Epithelial cell of esophagus (primary cell): Measurements from ENCODE around the gene DPH7.

Experiments used
- DNase-seq: peaks from one replicate; pipeline ENCODE4 v3.0.0; 2010; ENCODE audit warnings: low read depth
- H3K4me3 ChIP-seq: 2 replicates; pipeline ENCODE4 v1.5.1; 2011; ENCODE audit warnings: mild to moderate bottlenecking, low read length, control low read depth
- TF ChIP-seq, protein P1 (sequence below): IDR thresholded peaks from 2 replicates; pipeline ENCODE4 v1.5.1; 2011; ENCODE audit warnings: low read depth, mild to moderate bottlenecking, low read length, control low read depth, inconsistent platforms; ENCODE audit not compliant: insufficient read depth; ENCODE audit errors: missing control alignments

The DPH7 gene

DNA sequence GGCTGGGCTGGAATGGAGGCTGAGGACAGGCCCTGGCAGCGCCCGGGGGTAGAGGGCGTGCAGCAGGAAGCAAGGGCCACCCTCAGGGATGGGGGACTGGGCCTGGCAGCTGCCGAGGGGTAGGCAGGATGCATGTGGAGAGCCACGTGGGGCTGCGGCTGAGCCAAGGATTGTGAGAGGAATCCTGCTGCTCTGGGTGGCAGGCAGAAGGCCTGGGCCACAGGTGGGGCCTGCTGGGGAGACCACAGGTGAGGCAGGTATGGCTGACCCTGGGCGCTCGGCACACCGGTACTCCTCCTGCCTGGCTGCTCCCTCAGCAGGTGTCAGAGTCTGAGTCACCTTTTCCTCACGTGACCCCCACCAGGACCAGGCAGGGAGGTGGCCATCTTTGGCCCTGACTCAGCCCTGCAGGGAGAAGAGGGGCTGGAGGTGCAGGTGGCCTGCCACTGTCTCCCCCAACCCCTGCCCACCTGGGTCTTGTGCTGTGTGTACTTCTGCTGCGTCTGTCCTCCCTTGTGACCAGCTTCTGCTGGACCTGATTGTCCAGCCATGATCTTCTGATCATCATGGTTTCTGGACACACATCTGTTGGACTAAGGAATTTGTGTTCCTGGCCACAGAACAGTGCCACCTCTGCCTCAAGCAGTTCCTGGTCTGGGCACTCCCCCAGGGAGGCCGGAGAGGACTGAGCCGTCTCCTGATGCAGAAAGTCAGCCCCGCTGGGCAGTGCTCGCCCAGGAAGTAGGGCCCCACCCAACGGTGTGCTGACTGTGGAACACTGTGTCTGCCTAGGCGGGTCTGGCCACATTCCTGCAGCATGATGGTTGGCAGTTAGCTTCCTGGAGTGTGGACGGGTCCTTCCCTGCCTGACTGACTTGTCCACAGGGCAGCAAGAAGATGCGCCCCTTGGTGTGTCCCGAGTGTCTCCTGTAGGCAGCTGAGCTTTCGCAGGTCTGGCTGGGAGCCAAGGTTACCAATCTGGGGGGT, 33.2 kb upstream of the DPH7 start:
- peak overlapping the region; percentile 51 for H3K4me3 ChIP-seq
- peak; percentile 99 for DNase-seq
- TF ChIP-seq, protein P1, sequence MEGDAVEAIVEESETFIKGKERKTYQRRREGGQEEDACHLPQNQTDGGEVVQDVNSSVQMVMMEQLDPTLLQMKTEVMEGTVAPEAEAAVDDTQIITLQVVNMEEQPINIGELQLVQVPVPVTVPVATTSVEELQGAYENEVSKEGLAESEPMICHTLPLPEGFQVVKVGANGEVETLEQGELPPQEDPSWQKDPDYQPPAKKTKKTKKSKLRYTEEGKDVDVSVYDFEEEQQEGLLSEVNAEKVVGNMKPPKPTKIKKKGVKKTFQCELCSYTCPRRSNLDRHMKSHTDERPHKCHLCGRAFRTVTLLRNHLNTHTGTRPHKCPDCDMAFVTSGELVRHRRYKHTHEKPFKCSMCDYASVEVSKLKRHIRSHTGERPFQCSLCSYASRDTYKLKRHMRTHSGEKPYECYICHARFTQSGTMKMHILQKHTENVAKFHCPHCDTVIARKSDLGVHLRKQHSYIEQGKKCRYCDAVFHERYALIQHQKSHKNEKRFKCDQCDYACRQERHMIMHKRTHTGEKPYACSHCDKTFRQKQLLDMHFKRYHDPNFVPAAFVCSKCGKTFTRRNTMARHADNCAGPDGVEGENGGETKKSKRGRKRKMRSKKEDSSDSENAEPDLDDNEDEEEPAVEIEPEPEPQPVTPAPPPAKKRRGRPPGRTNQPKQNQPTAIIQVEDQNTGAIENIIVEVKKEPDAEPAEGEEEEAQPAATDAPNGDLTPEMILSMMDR = no peak

DNA sequence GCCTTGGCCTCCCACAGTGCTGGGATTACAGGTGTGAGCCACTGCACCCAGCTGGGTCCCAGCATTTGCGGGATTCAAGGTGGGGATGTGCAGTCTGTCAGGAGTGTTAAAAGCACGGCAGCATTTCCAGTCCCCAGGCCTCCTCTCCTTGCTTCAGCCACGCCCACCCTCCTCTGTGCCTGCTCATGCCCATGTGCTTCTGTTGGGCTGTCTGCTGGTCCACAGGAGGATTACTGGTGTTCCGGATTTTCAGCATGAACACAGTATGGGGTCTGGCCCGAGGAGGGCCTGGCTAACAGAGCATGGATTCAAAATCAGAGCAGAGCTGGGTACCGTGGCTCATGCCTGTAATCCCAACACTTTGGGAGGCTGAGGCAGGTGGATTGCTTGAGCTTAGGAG, 32.2 kb upstream of the DPH7 start:
- TF ChIP-seq, protein P1 = no peak
- DNase-seq = peak; percentile 53
- H3K4me3 ChIP-seq = no peak overlapping the region

DNA sequence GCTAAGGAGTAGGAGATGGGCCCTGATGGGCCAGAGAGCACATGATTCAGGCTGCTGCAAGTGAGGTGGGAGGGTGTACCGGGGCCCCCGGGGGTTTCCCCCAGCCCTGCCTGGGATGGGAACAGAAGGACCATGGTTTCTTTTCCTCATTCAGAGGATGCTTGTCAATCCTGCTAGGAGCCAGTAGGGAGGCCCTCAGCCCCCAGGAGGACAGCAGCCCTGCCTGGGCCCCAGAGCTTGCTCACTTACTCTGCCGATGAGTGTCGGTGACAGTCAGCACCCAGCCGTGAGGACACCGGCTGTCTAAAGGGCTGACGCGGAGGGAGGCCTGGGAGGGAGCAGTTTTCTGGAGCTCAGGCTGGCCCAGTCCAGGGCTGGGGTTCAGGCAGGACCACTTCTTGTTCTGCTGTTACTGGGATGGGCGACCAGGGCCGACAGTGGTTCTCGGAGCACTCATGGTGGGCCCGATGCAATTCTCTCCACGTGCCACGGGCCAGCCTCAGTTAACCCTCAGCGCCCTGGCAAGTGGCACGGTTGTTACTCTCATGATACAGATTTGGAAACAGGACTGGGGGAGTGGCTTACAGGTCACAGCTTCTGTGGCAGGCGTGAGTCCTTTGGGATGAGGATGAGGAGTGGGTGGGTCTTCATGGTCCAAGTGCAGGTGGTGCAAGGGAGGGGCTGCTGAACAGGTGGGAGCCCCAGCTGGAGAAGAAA, 28.6 kb upstream of the DPH7 start:
- peak; percentile 48 for DNase-seq
- peak overlapping the region; percentile 76 for H3K4me3 ChIP-seq
- TF ChIP-seq, protein P1 = no peak

DNA sequence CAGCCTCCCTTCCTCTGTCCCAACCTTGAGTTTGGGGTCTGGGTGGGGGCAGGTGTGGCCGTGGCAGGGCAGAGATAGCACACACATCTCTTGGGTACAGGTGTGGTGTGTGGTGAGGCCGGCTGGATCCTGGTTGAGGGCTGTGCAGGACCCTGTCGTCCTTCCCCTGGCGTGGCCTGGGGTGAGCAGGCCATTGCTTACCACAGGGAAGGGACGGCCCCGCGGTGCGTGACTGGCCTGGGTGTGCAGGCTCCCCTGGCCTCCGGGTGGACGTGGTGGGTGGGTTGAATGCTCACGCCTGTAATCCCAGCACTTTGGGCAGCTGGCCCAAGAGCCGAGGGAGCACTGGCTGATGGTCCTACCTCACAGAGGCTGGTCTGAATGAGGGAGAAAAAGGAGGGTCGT, 28.0 kb upstream of the DPH7 start:
- TF ChIP-seq, protein P1 = no peak
- peak overlapping the region; percentile 76 for H3K4me3 ChIP-seq
- DNase-seq = no peak

DNA sequence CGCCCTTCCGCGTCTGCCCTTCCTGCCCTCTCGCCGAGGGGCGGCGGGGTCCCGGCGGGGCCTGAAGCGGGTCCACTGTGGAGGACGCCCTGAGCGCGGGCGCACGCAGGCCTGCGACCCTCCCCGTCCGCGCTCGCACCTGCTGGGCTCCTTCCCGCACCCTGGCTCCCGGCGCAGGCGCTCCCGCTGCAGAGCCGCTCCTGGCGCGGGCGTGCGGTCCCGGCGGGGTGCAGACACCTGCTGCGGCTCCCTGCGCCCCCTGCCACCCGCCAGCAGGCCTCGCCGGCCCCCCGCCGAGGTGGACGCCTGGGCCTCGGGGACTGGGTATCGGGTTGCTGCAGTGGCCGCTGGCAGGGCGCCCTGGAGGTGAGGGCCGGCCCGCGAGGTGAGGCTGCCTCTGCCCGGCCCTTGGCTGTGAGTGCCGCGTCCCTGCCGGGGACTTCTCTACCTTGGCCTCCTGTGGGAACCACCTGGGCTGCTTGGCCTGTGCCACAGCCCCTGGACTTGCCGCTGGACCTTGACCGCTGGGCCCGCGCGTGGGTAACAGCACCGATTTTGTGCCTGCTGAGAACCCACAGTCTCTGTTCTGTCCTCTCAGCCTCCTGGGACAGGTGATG, 27.4 kb upstream of the DPH7 start:
- TF ChIP-seq, protein P1 = no peak
- peak overlapping the region; percentile 76 for H3K4me3 ChIP-seq
- DNase-seq = no peak

DNA sequence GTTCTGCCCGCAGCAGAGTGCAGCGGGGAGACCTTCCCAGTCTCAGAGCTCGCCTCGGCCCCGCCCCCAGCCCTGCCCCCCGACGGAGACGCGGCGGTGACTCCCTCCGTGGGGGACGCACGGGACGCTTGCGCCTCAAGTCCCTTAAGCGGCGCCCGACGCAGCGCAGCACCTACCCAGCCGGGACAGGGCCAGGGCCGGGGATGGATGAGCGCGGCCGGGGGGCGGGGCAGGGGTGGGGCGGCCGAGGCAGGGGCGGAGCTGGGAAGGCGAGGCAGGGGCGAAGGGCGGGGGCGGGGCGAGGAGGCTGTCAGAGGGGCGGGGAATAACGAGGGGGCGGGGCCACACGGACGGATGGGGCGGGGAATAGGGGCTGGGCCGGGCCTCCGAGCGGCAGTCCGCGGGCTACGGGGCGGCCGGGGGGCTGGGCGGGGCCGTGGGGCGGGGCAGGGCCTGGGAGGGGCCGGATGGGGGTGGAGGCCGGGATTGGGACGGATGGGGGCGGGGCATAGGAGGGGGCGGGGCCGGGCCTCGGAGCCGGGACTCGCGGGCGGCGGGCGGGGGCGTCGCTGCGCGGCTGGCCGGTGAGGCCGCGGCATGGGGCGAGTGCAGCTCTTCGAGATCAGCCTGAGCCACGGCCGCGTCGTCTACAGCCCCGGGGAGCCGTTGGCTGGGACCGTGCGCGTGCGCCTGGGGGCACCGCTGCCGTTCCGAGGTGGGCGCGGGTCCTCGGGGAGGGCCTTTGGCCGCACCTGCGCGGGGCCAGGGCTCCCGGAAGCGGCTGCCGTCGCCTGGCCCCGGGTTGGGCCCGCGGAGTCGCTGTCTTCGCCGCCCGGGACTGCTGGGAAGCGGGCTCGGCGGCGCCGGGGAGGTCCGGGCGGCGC, 26.6 kb upstream of the DPH7 start, which contains the start of gene ARRDC1:
ARRDC1 (plus strand) TSS at position 566 of the 884 bp plus-strand sequence; CDS start at position 598, 32 bp downstream.
- H3K4me3 ChIP-seq = peak within 1 kb of the TSS; percentile 76
- peak; percentile 94 for DNase-seq
- TF ChIP-seq, protein P1 = no peak
